C4-2B (cell line): ENCODE data around the gene HAGHL.

Experiments used
- H3K27ac ChIP-seq: fragments of 450-650 bp; 2 replicates; pipeline ENCODE4 v1.5.1; 2017
- CTCF ChIP-seq: fragments of 450-650 bp; conservative IDR thresholded peaks from 2 replicates; pipeline ENCODE4 v1.5.1; 2017; ENCODE audit warnings: mild to moderate bottlenecking
- ZFX ChIP-seq: fragments of 450-650 bp; IDR thresholded peaks from 2 replicates; pipeline ENCODE4 v1.6.1; 2017

HAGHL gene

GRCh38 chr16:700684-701584, 26.0 kb upstream of the HAGHL start:
- TF ChIP-seq CTCF = no peak
- TF ChIP-seq ZFX = no peak
- H3K27ac ChIP-seq = no peak overlapping the region

GRCh38 chr16:702341-702740, 24.6 kb upstream of the HAGHL start:
- no peak overlapping the region for H3K27ac ChIP-seq
- TF ChIP-seq CTCF (no peak), ZFX (no peak)

- TF ChIP-seq ZFX = no peak
- no peak for TF ChIP-seq CTCF
- H3K27ac ChIP-seq = no peak overlapping the region
Measured at GRCh38 chr16:703406-703805, 23.5 kb upstream of the HAGHL start.

- TF ChIP-seq ZFX (no peak), CTCF (no peak)
- H3K27ac ChIP-seq = no peak overlapping the region
Measured at GRCh38 chr16:704047-704446, 22.9 kb upstream of the HAGHL start.

GRCh38 chr16:704552-705380, 22.1 kb upstream of the HAGHL start:
- H3K27ac ChIP-seq = no peak overlapping the region
- TF ChIP-seq CTCF = no peak
- TF ChIP-seq ZFX = no peak

GRCh38 chr16:705431-706188, 21.3 kb upstream of the HAGHL start, which contains the start of gene FBXL16:
FBXL16 (minus strand) TSS chr16:705801; CDS start chr16:697405, 8,396 bp downstream.
- TF ChIP-seq ZFX = no peak
- TF ChIP-seq CTCF = no peak
- H3K27ac ChIP-seq = no peak within 1 kb of the TSS
